HG03045 (cell line): ENCODE measurements around the gene ANK3.
"Not testable (repeated sequence)": the region's sequence is repeated elsewhere in the genome, so short reads cannot be mapped to it uniquely, and the experiment has no call there.

Experiments used
- ATAC-seq: cut with Tn5 transposase; IDR thresholded peaks from one replicate; pipeline ENCODE4 v1.9.1; 2021; ENCODE audit warnings: mild to moderate bottlenecking, moderate library complexity; ENCODE audit not compliant: unreplicated experiment

The ANK3 gene

GRCh38 chr10:60043561-60044241 is 346.0 kb downstream of the ANK3 start:
- ATAC-seq, result no peak

- no peak for ATAC-seq
Observed at GRCh38 chr10:60042914-60043313, 346.8 kb downstream of the ANK3 start.

GRCh38 chr10:60042262-60042661 is 347.4 kb downstream of the ANK3 start:
- no peak for ATAC-seq

- ATAC-seq, result no peak
Observed at GRCh38 chr10:60041489-60042133, 348.1 kb downstream of the ANK3 start.

GRCh38 chr10:60040014-60040662 is 349.5 kb downstream of the ANK3 start:
- ATAC-seq, result no peak

GRCh38 chr10:60035984-60036383 is 353.7 kb downstream of the ANK3 start:
- ATAC-seq, result no peak

- ATAC-seq, result not testable (repeated sequence)
Observed at GRCh38 chr10:60035375-60035774, 354.3 kb downstream of the ANK3 start.

GRCh38 chr10:60032723-60033122 is 357.0 kb downstream of the ANK3 start:
- ATAC-seq, result no peak

- ATAC-seq, result no peak
Observed at GRCh38 chr10:60031664-60032063, 358.0 kb downstream of the ANK3 start.

GRCh38 chr10:60031183-60031582 is 358.5 kb downstream of the ANK3 start:
- ATAC-seq, result no peak

GRCh38 chr10:60029475-60029874 is 360.2 kb downstream of the ANK3 start:
- ATAC-seq, result no peak

- ATAC-seq, result no peak
Observed at GRCh38 chr10:60028081-60028480, 361.6 kb downstream of the ANK3 start.

GRCh38 chr10:60025279-60025678 is 364.4 kb downstream of the ANK3 start:
- ATAC-seq, result no peak

- no peak for ATAC-seq
Observed at GRCh38 chr10:60024506-60024905, 365.2 kb downstream of the ANK3 start.

- no peak for ATAC-seq
Observed at GRCh38 chr10:60023155-60023877, 366.4 kb downstream of the ANK3 start.

- ATAC-seq, result no peak
Observed at GRCh38 chr10:60021361-60021760, 368.3 kb downstream of the ANK3 start.

GRCh38 chr10:60016794-60017193 is 372.9 kb downstream of the ANK3 start:
- no peak for ATAC-seq

- ATAC-seq, result no peak
Observed at GRCh38 chr10:60009710-60010383, 379.8 kb downstream of the ANK3 start.

GRCh38 chr10:60009276-60009675 is 380.4 kb downstream of the ANK3 start:
- ATAC-seq, result no peak

GRCh38 chr10:60008816-60009215 is 380.9 kb downstream of the ANK3 start:
- ATAC-seq, result no peak

- ATAC-seq, result no peak
Observed at GRCh38 chr10:60006062-60006461, 383.6 kb downstream of the ANK3 start.
